GM18499 (cell line): Measurements from ENCODE around the gene PMPCA.
"Not testable (repeated sequence)": the region's sequence is repeated elsewhere in the genome, so short reads cannot be mapped to it uniquely, and the experiment has no call there.

Experiments used
- ATAC-seq: cut with Tn5 transposase; IDR thresholded peaks from one replicate; pipeline ENCODE4 v1.9.1; 2021; ENCODE audit warnings: moderate number of reproducible peaks; ENCODE audit not compliant: insufficient read depth, unreplicated experiment

The PMPCA gene

GRCh38 chr9:136407911-136408310, 2.5 kb upstream of the PMPCA start:
- ATAC-seq, result no peak

- no peak for ATAC-seq
These were observed 652 bp upstream of the PMPCA start for GRCh38 chr9:136409557-136410455.

GRCh38 chr9:136411378-136411777, 920 bp downstream of the PMPCA start:
- no peak for ATAC-seq

GRCh38 chr9:136412962-136413361, 2.5 kb downstream of the PMPCA start:
- ATAC-seq, result no peak

GRCh38 chr9:136416427-136416826, 6.0 kb downstream of the PMPCA start:
- no peak for ATAC-seq

GRCh38 chr9:136416914-136417313, 6.5 kb downstream of the PMPCA start:
- no peak for ATAC-seq

- ATAC-seq, result no peak
These were observed 8.0 kb downstream of the PMPCA start for GRCh38 chr9:136418182-136419091.

- no peak for ATAC-seq
These were observed 8.6 kb downstream of the PMPCA start for GRCh38 chr9:136419092-136419420.

- ATAC-seq, result no peak
These were observed 11.3 kb downstream of the PMPCA start for GRCh38 chr9:136421791-136422190.

- no peak for ATAC-seq
These were observed 12.4 kb downstream of the PMPCA start for GRCh38 chr9:136422876-136423275.

GRCh38 chr9:136423432-136424146, 13.1 kb downstream of the PMPCA start:
- ATAC-seq, result no peak

- no peak for ATAC-seq
These were observed 14.4 kb downstream of the PMPCA start for GRCh38 chr9:136424750-136425362.

- not testable (repeated sequence) for ATAC-seq
These were observed 14.9 kb downstream of the PMPCA start for GRCh38 chr9:136425367-136425766.

- ATAC-seq, result no peak
These were observed 16.3 kb downstream of the PMPCA start for GRCh38 chr9:136426787-136427186.

GRCh38 chr9:136429075-136429628, 18.7 kb downstream of the PMPCA start:
- no peak for ATAC-seq

- ATAC-seq, result no peak
These were observed 19.4 kb downstream of the PMPCA start for GRCh38 chr9:136429683-136430491.

GRCh38 chr9:136430588-136431234, 20.3 kb downstream of the PMPCA start:
- ATAC-seq, result no peak

- no peak for ATAC-seq
These were observed 21.4 kb downstream of the PMPCA start for GRCh38 chr9:136431782-136432350.
